Stimulated activated CD4-positive, alpha-beta T cell treated with anti-CD3 and anti-CD28 coated beads, TNF-alpha, amount 100 ng/mL, for 48 hours (primary cell): ENCODE data around the gene MET.

ENCODE experiments used
- DNase-seq, 3 donors: peaks; one replicate each; pipeline ENCODE4 v3.0.0-alpha.2; 2020; ENCODE audit warnings: low read depth in 3 of 3

Gene MET

DNA sequence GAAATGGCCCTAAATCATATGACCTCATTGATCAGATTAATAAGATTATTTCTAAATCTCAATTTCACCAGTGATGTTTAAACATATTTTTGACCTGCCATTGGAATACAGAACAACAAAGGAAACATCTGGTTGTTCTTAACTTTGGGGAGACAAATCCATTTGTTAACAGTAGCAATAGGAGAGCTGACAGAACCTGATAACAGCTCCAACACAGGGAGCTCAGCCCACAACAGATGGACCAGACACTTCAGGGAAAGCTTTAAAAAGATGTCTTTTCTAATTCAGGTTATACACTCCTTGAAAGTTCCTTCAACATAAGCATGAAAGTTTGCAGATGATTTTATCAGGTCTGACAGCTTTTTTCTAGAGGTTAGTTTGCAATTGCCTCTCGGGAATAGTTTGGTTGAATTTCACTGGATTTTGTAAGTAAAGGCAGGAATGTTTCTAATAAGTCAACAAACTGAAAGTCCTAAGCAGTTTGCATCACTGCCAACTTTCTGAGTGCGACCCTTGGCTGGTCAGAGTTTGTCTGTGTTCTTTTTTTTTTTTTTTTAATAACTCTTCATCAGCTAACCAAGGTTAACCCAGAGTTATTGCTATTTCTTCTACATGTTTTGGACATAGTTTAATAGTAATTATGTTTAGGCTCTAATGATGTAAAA lies 6.5 kb upstream of the MET start:
- no peak for DNase-seq

DNA sequence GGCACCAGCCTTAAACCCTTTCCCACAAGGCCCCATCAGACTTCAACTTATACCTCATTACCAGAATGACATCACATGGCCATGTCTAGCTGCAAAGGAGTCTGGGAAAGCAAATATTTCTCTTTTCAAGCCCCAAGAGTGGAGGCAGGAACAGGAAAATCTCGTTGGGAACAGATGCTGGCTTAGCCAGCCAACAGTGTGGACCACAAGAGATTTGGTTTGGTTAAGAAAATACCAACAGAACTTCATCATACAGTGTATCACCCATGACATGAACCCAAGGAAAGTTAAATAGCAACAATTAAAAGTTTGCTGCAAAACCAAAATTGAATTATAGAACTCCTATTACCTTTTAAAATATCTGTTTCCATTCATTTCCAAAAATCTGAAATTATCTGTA lies 2.2 kb upstream of the MET start:
- no peak for DNase-seq

DNA sequence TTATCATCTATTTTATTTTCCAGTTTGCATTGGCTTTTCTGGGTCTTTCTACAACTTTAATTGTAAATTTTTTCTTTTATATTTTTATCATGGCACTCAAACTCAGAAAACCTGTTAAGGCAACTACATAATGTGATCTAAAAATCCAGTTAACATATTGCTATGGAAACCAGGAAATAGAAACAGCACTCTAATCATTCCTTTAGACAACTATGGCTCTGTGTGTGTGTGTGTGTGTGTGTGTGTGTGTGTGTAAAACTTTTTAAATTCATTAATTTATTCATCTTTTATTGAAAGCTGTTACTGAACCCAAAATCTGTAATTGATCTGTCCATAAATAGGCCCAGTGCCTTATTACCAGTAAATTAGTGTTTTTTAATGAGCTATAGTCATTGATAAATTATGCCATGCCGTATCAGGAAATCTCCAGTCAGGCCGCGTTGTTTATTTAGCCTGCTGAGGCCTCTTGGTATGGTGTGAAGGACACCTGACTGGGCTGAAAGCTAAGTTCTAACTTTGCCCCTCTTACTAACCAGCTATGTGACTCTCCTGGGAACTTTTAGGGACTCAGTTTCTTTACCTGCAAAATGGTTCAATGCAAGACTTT lies 1.5 kb upstream of the MET start:
- no peak for DNase-seq

DNA sequence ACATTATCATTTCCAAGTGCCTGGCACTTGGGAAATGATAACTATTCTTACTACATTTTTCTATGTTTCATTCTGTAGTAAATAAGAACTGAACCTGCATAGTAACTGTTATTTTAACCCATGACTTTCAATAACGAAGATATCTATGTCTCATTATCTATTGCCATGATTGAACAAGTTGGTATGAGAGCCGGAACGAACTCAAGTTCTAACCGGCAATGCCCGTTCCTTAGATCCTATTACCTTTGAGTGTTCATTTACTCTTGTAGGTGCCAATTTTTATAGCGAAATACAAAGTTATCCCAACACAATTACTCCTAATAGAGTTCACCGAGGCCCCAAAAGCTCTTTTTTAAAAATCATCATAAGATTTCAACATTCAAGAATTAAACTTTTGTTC lies 885 bp upstream of the MET start:
- no peak for DNase-seq

DNA sequence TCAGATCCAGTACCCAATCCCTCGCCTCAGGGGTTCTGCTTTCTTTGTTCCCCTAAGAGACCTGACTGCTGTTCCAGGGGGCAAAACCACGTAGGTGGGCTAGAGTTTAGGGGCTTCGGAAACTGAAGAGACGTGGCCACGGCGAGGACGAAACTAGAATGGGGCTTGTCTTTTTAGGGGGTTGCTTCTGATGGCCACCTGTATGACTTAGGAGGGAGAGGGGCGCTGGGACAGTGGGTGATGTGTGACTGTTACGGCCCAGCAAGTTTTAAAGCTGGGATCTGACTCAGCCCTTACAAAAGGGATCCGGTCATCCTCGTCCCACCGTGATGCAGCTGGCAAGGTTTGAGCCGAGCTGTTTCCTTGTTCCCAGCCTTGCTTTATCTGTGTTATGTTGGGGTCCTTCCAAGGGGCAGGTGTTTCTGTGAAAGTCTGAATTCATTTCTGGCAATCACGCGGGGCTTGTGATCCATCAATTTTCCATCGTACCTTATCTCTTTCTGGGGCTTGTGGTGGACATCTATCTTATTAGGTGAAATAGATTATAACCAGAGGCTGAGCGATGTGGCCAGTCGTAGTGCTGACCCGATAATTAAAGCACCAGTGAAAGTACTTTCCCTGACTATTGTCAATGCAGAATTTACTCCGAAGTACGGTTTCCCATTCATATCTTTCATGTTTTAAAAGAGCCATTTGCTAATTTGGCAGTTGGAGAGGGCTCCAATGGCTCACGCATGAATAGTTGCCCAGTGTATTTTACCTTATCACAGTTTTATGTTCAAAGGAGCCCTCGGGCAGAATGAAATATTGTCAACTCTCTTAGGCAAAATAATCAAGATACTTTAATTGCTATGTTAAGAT lies 830 bp downstream of the MET start:
- no peak for DNase-seq

DNA sequence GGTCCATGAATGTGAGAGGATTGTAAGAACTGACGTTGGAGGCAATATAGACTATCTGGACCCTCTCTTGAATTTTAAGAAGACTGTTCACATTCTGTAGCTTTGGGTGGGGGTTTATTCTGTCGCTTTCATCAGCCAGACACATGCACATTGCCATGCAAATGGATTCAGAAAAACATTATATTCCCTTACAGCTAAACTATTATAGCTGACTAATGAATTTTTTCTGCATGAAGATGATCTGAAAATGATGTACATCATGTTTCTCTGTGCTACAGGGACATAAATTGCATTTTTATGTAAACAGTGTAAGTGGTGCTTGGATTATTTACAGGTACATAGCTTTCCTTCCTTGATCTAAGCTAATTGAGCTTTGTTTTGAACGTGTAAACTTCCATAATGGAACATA lies 1.5 kb downstream of the MET start:
- DNase-seq, result no peak

DNA sequence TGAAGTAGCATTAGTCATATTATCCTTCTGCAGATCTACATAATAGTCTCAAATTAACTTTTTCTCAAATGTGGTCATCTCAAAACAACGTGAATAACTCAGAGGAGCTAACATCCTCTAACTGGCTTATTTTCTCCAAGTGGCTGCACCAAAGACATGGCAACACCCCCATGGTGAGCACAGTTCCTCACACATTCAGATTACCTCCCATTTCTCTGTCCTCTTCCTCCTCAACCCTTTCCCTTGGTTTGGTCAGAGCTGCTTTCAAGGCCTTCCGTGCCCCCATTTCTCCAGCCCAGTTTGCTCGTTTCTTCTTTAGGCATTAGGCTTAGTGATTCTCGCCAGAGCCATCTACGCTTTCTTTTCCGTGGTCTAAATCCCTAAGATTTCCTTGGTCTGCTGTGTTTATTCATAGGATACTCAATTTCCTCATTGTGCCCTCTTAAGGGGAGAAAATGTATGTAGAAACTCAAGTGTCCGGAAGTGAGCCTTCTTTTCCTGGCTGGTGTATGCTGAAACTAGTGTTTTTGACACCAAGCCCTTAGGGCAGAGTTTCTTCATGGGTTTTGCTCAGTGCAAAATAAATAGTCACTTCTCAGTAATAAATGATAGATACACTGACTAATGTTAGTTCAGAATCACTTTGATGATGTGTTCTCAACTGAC lies 2.6 kb downstream of the MET start:
- no peak for DNase-seq

DNA sequence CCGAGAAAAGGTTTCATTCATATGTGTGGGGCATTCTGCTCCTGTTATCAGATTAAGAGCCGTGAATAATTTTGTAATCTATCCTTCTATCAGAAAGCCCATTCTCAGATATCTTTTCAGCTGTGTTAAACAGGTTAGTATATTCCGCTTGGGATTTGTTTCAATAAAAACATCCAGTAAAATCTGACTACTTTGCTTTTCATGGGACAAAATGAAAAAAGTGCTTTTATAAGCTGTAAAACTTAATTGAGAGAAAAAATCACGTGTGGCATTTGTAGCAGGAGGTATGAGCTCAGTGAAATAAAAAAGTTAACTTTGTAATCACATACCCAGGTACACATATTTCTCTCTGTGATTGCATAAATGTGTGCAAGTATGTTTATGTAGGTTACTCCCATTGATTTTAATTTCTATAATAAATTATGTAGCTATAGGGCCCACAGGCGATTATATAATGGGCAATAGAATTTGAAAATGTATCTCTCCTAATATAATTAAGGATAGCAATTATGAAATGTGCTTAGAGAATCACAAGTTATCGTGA lies 3.9 kb downstream of the MET start:
- no peak for DNase-seq

DNA sequence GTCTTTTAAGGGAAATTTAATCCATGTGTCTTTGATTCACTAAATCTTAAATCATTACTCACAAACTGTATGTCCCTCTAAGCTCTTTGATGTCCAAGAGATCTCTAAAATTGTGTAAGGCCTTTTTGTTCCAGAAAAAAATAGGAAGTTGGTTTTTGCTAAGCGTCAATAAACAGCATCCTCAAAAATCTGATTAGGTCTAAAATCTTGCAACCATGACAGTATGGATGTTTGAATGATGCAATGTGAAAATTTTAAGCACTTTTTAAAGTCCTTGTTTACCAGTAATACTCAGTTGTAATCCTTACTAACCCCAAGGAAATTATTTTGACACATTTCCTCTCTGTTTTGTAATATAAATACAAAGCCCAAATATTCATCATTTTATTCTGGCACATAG lies 6.8 kb downstream of the MET start:
- no peak for DNase-seq

DNA sequence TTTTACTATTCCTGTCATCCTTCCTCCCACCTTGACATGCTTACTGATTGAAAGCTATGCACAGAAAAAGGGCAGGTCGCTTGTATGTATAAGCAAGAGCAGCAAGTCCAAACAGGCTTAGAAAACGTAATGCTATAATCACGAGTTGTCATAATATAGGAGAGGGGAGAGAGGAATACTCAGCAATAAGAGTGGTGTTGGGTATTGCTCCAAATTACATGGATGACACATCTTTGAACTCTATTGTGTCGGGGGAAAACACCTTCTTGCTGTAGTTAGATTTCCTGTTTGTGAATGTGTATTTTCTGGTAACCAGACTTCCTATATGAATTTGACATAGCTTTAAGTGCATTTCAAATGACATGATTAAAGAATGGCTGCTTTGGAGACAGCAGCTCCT lies 7.5 kb downstream of the MET start:
- no peak for DNase-seq

DNA sequence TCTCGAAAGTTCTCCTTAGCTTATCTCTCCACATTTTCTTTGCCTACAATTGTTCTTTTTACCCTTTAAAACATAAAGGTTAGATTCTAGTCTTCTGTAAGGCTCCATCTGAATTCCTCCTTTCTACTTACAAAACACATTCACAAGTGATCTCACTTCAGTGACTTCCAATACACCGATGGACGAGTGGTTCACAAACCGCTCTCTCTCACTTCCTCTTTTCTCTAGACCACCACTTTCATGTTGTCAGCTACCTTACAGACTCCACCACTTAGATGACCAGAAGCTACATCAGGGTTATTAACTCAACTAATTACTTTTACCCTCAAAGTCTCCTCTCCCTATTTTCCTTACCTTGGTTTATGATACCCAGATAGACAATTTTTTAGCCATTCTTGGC lies 11.8 kb downstream of the MET start:
- no peak for DNase-seq

DNA sequence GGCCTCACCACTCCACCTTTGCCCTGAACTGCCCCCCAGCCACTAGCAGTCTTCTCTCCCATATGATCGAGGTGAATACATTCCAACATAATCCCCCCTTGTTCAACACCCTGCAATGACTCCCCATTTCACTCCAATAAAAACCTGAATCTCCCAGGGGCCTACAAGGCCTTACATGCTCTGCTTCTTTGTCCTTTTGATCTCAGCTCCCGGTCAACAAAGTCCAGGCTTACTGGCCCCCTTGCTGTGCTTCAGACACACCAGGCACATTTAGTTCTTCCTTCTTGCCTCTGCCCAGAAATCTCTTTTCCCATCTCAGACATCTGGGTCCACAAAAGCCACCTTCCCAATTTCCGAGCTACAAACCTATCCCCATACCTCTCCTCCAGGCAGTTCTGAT lies 14.0 kb downstream of the MET start:
- no peak for DNase-seq

DNA sequence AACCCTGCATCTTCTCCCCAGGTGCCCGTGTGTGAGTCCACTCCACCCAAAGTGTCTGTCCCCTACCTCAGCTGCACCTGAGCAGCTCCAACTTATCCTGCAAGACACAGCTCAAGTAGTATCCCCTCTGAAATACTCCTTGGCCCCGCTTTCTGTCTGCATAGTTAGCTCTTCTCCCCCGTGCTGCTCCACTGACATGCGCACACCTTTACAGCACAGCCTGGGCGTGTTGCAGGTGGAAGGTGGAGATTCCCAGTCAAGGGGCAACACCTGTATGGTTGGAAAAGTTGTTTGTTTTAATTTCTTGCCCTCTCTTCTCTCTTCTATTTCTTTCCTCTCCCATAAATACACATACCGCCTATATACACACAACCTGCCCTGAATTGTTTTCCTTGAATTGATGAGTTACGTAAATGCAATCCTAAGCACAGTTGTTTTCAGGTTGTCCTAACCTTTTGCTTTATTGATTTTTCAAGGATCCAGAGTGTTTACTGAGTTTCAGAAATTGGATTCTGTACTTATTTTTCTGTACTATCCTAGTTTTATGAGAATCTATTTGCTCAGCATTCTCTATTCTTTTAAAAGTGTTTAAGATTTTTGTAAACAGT lies 14.9 kb downstream of the MET start:
- DNase-seq, result no peak

DNA sequence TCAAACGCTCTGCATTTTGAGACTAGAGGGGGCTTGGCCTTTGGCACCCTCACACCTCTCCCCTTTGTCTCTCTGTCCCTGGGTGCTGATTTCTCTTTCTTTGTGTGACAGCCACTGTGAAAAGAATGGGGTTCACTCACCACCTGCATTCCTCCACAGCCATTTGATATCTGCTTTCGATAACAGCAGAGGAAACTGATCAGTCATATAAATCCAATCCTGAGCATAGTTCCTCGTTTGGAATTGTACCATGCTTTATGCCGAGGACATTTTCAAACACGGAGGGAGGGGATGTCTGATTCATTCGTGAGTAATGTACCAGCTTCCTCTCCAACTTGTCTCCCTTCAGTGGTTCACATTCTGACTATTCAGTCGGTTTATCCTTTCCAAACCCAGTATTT lies 15.8 kb downstream of the MET start:
- DNase-seq, result no peak

DNA sequence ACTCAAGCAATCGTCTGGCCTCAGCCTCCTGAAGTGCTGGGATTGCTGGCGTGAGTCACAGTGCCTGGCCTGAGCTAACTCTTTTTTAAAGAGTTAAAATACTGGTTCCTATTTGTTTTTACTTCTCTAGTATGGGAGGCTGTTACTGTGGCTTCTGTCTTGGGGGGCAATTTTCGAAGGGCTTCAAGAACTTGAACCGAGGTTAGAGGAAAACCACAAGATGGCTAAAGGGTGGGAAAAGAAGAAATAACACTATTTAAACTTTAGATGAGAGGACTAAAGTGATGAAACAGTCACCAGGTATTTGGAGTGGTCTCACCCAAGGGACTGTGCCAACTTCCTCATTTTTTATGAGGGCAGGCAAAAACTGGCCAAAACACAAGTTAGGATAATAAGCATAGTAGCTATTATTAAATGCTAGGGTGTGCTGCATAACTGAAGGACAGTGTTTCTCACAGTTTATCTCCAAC lies 17.8 kb downstream of the MET start:
- DNase-seq, result no peak

DNA sequence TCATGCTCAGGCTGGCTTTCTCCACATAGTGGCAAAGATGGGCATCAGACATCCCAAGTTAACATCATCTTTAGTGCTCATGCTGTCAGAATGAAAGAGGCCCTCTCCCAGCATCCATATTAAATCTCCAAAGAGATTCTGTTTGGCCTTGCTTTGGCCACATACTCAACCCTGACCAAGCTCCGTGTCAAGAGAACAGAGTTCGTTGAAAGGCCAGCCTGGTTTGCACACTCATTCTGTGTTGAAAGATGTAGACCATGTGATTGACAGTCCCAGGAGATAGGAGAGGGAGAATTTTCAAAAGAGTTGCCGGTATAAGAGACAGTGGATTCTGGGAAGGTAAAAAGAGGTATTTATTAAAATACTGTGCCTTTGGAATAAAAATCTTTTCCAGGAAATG lies 19.7 kb downstream of the MET start:
- no peak for DNase-seq

DNA sequence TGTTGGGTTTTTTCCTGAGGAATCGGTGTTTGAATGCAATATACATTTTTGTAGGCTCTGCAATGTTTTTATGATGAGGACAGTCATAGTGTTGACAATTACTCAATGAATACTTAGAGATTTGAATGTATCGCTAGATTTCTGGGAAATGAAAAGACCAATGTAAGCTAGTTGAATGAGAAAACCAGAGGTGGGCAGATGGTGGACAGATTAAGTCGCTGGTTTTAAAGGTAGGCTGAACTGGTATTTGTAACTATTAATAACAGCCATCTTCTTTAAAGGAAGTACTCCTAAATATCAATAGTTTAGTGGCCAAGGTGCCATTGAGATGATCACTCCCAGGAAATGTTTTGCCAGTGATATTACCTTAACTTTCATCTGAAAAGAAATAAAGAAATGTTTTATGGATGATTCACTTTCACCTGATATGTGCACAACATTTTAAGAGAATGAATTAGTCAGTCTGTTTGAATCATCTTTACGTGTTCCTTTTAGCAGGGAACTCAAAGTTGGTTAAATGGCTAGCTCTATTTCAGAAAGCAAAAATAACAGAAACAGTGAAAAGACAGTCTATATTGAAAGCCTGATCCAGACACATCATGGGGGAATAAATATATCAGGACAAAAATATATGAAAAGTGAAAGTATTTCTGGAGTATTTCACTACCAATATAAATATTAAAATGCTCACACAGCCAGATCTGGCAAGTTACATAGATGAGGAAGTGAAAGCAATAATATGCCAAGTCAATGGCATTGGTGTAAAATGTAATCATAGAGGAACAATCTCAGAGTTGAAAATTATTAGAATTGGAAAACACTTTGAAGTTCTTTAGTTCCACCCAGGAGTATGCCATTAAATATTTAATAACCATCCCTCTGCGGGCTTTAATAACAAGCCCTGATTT lies 20.7 kb downstream of the MET start:
- no peak for DNase-seq

DNA sequence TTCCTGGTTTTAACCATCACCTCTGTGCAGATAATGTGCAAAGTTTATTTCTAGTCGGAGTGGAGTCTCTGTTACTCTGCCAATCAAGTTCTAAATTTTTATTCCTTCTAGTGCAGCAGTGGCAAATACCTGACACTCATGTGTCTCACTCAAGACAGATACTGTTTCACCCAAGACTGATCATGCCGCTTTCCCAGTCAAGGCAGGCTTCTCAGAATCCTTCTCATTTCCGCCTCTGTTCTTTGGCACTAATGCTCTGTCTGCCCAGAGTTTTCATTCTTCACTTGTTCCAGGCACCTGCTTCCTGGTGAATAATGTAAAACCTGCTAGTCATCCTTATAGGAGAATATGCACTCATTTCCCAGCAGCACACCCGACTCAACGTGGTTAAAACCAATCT lies 24.7 kb downstream of the MET start:
- no peak for DNase-seq

DNA sequence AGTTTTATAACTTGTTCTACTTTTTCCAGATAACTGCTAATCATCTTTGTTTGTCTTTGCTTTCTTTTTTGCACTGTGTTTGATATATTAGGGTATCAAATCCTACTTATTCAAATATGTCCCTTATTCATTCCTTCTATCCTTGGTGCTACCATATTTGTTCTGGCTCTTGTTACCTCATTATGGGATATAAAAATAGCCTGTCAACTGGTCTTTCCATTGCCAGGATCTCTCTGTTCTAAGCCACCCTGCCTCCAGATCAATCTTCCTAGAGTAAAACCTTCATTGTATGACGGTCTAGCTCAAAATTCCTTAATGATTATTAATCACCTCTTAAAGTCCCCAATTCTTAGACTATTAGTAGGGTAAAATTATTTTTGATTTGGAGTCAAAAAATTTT lies 25.2 kb downstream of the MET start:
- DNase-seq, result no peak

DNA sequence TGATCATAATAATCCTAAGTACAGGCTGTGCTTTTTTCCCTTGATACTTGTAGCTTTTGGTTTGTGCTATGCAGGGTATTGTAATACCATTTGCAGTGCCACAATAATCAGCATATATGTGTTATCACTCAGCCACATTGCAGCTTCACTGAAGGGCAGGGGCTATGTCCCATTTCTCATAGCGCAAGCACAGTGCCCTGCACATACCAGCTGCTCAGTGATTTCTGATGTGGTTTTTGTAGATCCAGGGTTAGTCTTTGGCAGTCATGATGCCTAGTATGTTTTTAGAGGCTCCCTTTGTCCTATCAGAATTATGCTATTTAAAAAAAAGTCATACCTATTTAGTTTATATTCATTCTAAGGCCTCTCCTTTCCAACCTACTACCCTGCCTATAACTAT lies 25.8 kb downstream of the MET start:
- no peak for DNase-seq

DNA sequence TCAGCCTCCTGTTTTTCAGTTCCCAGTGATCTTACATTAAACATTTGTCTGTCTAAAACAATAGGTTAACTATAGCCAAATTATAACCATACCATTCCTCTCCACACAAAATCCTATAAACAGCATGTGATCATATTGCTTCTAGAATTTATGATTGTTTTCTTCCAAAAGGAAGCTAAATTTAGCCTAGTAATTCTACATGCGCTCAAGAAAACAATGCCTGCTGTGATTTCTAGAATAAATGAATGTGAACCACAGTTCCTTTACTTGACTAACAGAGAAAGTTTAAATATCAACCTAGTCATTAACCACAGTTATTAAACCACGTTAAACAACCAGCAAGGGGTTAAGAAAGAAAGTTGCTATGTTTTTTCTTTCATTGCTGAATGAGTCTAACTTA lies 26.4 kb downstream of the MET start:
- no peak for DNase-seq
